Measurements from ENCODE around the gene FANCG. TPM values are rescaled to one million over a fixed set of nuclear protein-coding genes. Genes with fewer than 3 reads are reported as not detected.

Gene FANCG
- total and polyA plus RNA-seq, 7 donors = 3.2 to 24.0 (median 11.0) TPM

GRCh38 chr9:35079041-35079425 lies 709 bp downstream of the FANCG start:
- TF ChIP-seq CTCF (IDR thresholded peaks at IDR 0.05) (no peak), POLR2AphosphoS5 (IDR thresholded peaks at IDR 0.05) (no peak), EP300 (IDR thresholded peaks at IDR 0.05) (no peak), POLR2A (IDR thresholded peaks at IDR 0.05) (no peak)
- peak; percentile 35 for DNase-seq
- 5 to 8% methylated on average over 10 of the region's 10 CpGs for WGBS, 2 donors
- H3K4me3 ChIP-seq = peak overlapping the region; percentile 62 to 74 (median 72)
- H3K36me3 ChIP-seq = no peaks in the 10 kb centered on the region
- peak overlapping the region; percentile 70 to 87 (median 78) for H3K27ac ChIP-seq
- no peaks in the 10 kb centered on the region for H3K27me3 ChIP-seq
- intact Hi-C loops (cut with DNase I) = no loop called here
- no peaks in the 10 kb centered on the region for H3K9me3 ChIP-seq
- peaks cover 0 to 20% (median 16%) of the 10 kb centered on the region in 4 donors for H3K4me1 ChIP-seq

- 83 to 84% methylated on average over 4 of the region's 4 CpGs for WGBS, 2 donors
- Histone ChIP-seq H3K9me3 (no peaks in the 10 kb centered on the region), H3K36me3 (no peaks in the 10 kb centered on the region), H3K27me3 (no peaks in the 10 kb centered on the region), H3K4me1 (peaks cover 0 to 21% (median 16%) of the 10 kb centered on the region in 4 donors), H3K27ac (no peak overlapping the region), H3K4me3 (no peak overlapping the region)
- intact Hi-C loops (cut with DNase I) = no loop called here
- no peak for DNase-seq
- no peak for TF ChIP-seq POLR2AphosphoS5 (IDR thresholded peaks at IDR 0.05)
- no peak for TF ChIP-seq CTCF (IDR thresholded peaks at IDR 0.05)
- TF ChIP-seq EP300 (IDR thresholded peaks at IDR 0.05) = no peak
- no peak for TF ChIP-seq POLR2A (IDR thresholded peaks at IDR 0.05)
These were observed 1.7 kb downstream of the FANCG start for GRCh38 chr9:35078066-35078465.

GRCh38 chr9:35076848-35077247 lies 2.9 kb downstream of the FANCG start:
- intact Hi-C loops (cut with DNase I) = no loop called here
- no peak for DNase-seq
- Histone ChIP-seq H3K4me1 (peaks cover 0 to 25% (median 16%) of the 10 kb centered on the region in 4 donors), H3K27me3 (no peaks in the 10 kb centered on the region), H3K36me3 (no peaks in the 10 kb centered on the region), H3K27ac (no peak overlapping the region), H3K9me3 (no peaks in the 10 kb centered on the region), H3K4me3 (no peak overlapping the region)
- TF ChIP-seq POLR2A (IDR thresholded peaks at IDR 0.05) (no peak), POLR2AphosphoS5 (IDR thresholded peaks at IDR 0.05) (no peak), EP300 (IDR thresholded peaks at IDR 0.05) (no peak), CTCF (IDR thresholded peaks at IDR 0.05) (no peak)
- WGBS, 2 donors = 92 to 95% methylated on average over 4 of the region's 4 CpGs

GRCh38 chr9:35075358-35075757 lies 4.4 kb downstream of the FANCG start:
- no peak for TF ChIP-seq POLR2A (IDR thresholded peaks at IDR 0.05)
- no peak for TF ChIP-seq EP300 (IDR thresholded peaks at IDR 0.05)
- no peak for TF ChIP-seq CTCF (IDR thresholded peaks at IDR 0.05)
- TF ChIP-seq POLR2AphosphoS5 (IDR thresholded peaks at IDR 0.05) = no peak
- 97 to 98% methylated on average over 4 of the region's 4 CpGs for WGBS, 2 donors
- no peaks in the 10 kb centered on the region for H3K9me3 ChIP-seq
- peaks cover 0 to 33% (median 23%) of the 10 kb centered on the region in 4 donors for H3K4me1 ChIP-seq
- H3K27ac ChIP-seq = no peak overlapping the region
- H3K4me3 ChIP-seq = no peak overlapping the region
- peak; percentile 57 for DNase-seq
- no peaks in the 10 kb centered on the region for H3K36me3 ChIP-seq
- no peaks in the 10 kb centered on the region for H3K27me3 ChIP-seq
- intact Hi-C loops (cut with DNase I) = no loop called here

- DNase-seq = peak; percentile 52
These were observed 5.0 kb downstream of the FANCG start for GRCh38 chr9:35074791-35075190.

More at GRCh38 chr9:35074791-35075190, 5.0 kb downstream of the FANCG start:
- 96% methylated on average over 8 of the region's 8 CpGs for WGBS, 2 donors
- Histone ChIP-seq H3K27ac (no peak overlapping the region), H3K36me3 (no peaks in the 10 kb centered on the region), H3K4me3 (no peak overlapping the region), H3K4me1 (peaks cover 0 to 36% (median 27%) of the 10 kb centered on the region in 4 donors), H3K9me3 (no peaks in the 10 kb centered on the region), H3K27me3 (no peaks in the 10 kb centered on the region)
- intact Hi-C loops (cut with DNase I) = loop anchor here (5.0 kb wide), 2 partner anchors 38 to 87 kb away; partner anchors contain the start of gene DNAJB5
- TF ChIP-seq POLR2AphosphoS5 (IDR thresholded peaks at IDR 0.05) (no peak), CTCF (IDR thresholded peaks at IDR 0.05) (no peak), POLR2A (IDR thresholded peaks at IDR 0.05) (no peak), EP300 (IDR thresholded peaks at IDR 0.05) (no peak)
